ENCODE results near the gene LCP1.

Gene LCP1

GRCh38 chr13:46170268-46170667 lies 11.7 kb downstream of the LCP1 start:
- H3F3A ChIP-seq (ENCODE audit: insufficient read depth, low read length), result no peaks in the 10 kb centered on the region
- peaks cover 2% of the 10 kb centered on the region; the same call in 1 of the 2 replicates for H4K20me1 ChIP-seq (ENCODE audit: insufficient read depth, low read length)
- TF ChIP-seq, protein P1, sequence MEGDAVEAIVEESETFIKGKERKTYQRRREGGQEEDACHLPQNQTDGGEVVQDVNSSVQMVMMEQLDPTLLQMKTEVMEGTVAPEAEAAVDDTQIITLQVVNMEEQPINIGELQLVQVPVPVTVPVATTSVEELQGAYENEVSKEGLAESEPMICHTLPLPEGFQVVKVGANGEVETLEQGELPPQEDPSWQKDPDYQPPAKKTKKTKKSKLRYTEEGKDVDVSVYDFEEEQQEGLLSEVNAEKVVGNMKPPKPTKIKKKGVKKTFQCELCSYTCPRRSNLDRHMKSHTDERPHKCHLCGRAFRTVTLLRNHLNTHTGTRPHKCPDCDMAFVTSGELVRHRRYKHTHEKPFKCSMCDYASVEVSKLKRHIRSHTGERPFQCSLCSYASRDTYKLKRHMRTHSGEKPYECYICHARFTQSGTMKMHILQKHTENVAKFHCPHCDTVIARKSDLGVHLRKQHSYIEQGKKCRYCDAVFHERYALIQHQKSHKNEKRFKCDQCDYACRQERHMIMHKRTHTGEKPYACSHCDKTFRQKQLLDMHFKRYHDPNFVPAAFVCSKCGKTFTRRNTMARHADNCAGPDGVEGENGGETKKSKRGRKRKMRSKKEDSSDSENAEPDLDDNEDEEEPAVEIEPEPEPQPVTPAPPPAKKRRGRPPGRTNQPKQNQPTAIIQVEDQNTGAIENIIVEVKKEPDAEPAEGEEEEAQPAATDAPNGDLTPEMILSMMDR (IDR thresholded peaks at IDR 0.05; ENCODE audit: low read length), result no peak
- TF ChIP-seq EZH2 (IDR thresholded peaks at IDR 0.05; ENCODE audit: borderline replicate concordance, low read length), result no peak
- H3K4me2 ChIP-seq (ENCODE audit: low read length), result peak overlapping the region; percentile 57; the same call in 1 of the 2 replicates
- no peak overlapping the region for H2AFZ ChIP-seq (ENCODE audit: low read length)
- peak overlapping the region; percentile 19 for H3K27ac ChIP-seq (ENCODE audit: low read depth, low read length, poor library complexity, severe bottlenecking)
- no peaks in the 10 kb centered on the region for H3K9me3 ChIP-seq (ENCODE audit: low read length)
- H3K9ac ChIP-seq (ENCODE audit: low read length), result no peak overlapping the region
- no peaks in the 10 kb centered on the region for H3K9me2 ChIP-seq (ENCODE audit: low read depth, low read length)
- no peak overlapping the region for H3K4me3 ChIP-seq (ENCODE audit: low read depth, low read length, poor library complexity, severe bottlenecking)
- H3K36me3 ChIP-seq (ENCODE audit: insufficient read depth, low read length), result peaks cover 79% of the 10 kb centered on the region
- no peaks in the 10 kb centered on the region for H3K27me3 ChIP-seq (ENCODE audit: insufficient read depth, low read length)
- H3K4me1 ChIP-seq (ENCODE audit: insufficient read depth, low read length, severe bottlenecking), result peaks cover 99% of the 10 kb centered on the region
- H3K79me2 ChIP-seq (ENCODE audit: insufficient read depth, low read length), result peaks cover 100% of the 10 kb centered on the region

DNA sequence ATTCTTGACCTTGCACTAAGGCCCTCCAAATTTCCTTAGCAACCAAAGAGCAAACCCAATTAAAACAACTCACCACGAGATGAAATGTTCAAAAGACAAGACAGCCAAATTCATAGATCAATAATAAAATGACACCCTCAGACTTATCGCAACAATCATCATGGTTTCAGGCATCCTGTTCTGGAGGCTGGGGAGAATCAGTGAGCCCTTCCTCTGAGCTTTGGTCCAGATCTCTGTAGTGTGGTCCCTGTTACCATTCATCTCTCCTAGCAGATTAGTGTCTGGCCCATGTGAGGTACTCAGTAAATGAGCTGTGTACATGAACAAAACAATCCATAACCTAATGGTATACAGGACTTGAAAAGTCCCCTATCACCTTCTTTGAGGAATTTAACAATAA lies 12.2 kb downstream of the LCP1 start:
- Histone ChIP-seq H4K20me1 (ENCODE audit: insufficient read depth, low read length) (no peaks in the 10 kb centered on the region), H3K4me2 (ENCODE audit: low read length) (peak overlapping the region; percentile 57; the same call in 1 of the 2 replicates), H3K9me3 (ENCODE audit: low read length) (no peaks in the 10 kb centered on the region), H3K9ac (ENCODE audit: low read length) (no peak overlapping the region), H3F3A (ENCODE audit: insufficient read depth, low read length) (no peaks in the 10 kb centered on the region), H3K79me2 (ENCODE audit: insufficient read depth, low read length) (peaks cover 100% of the 10 kb centered on the region), H3K27ac (ENCODE audit: low read depth, low read length, poor library complexity, severe bottlenecking) (no peak overlapping the region), H3K36me3 (ENCODE audit: insufficient read depth, low read length) (peaks cover 78% of the 10 kb centered on the region), H3K4me3 (ENCODE audit: low read depth, low read length, poor library complexity, severe bottlenecking) (no peak overlapping the region), H3K9me2 (ENCODE audit: low read depth, low read length) (no peaks in the 10 kb centered on the region), H2AFZ (ENCODE audit: low read length) (no peak overlapping the region), H3K4me1 (ENCODE audit: insufficient read depth, low read length, severe bottlenecking) (peaks cover 94% of the 10 kb centered on the region), H3K27me3 (ENCODE audit: insufficient read depth, low read length) (no peaks in the 10 kb centered on the region)
- no peak for TF ChIP-seq EZH2 (IDR thresholded peaks at IDR 0.05; ENCODE audit: borderline replicate concordance, low read length)
- TF ChIP-seq, protein P1 (IDR thresholded peaks at IDR 0.05; ENCODE audit: low read length), result no peak

DNA sequence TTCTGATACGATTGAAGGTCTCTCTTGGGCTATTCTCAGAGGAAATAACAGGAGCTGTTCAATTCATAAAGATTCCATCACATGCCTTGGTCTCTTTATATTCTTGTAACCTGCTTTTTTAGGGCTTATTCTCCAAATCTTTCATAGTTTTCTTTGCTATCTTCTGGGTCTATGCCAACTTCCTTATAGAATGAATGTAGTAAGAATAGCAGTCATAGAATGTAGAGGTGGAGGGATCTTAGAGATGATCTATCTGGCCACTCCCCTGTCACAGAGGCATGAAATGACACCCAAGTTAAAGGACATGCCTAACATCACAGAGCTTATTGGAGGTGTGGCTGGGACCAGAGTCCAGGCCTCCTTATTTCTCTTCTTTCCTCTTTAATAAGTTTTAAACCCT lies 13.2 kb downstream of the LCP1 start:
- Histone ChIP-seq H3K4me2 (ENCODE audit: low read length) (peak overlapping the region; percentile 57), H3K27ac (ENCODE audit: low read depth, low read length, poor library complexity, severe bottlenecking) (peak overlapping the region; percentile 28), H3F3A (ENCODE audit: insufficient read depth, low read length) (no peaks in the 10 kb centered on the region), H3K9me2 (ENCODE audit: low read depth, low read length) (no peaks in the 10 kb centered on the region), H3K4me3 (ENCODE audit: low read depth, low read length, poor library complexity, severe bottlenecking) (peak overlapping the region; percentile 18), H3K4me1 (ENCODE audit: insufficient read depth, low read length, severe bottlenecking) (peaks cover 84% of the 10 kb centered on the region), H3K9me3 (ENCODE audit: low read length) (no peaks in the 10 kb centered on the region), H4K20me1 (ENCODE audit: insufficient read depth, low read length) (no peaks in the 10 kb centered on the region), H3K36me3 (ENCODE audit: insufficient read depth, low read length) (peaks cover 78% of the 10 kb centered on the region), H3K27me3 (ENCODE audit: insufficient read depth, low read length) (no peaks in the 10 kb centered on the region), H3K9ac (ENCODE audit: low read length) (no peak overlapping the region), H2AFZ (ENCODE audit: low read length) (no peak overlapping the region), H3K79me2 (ENCODE audit: insufficient read depth, low read length) (peaks cover 100% of the 10 kb centered on the region)
- no peak for TF ChIP-seq EZH2 (IDR thresholded peaks at IDR 0.05; ENCODE audit: borderline replicate concordance, low read length)
- TF ChIP-seq, protein P1 (IDR thresholded peaks at IDR 0.05; ENCODE audit: low read length), result no peak
